H1 (cell line): ENCODE data around the gene MS4A6A. TPM values are rescaled to one million over a fixed set of nuclear protein-coding genes. Genes with fewer than 3 reads are reported as not detected.

Source experiments
- CTCF ChIA-PET: fragments of 300-600 bp; sonication (Branson Sonifier 250); formaldehyde crosslinking; loops from one replicate; lab custom pipeline; 2021; ENCODE audit not compliant: partially characterized antibody; lab: Charles Lee
- POLR2A ChIA-PET: fragments of 300-600 bp; sonication (Branson Sonifier 250); formaldehyde crosslinking; loops from one replicate; lab custom pipeline; 2021; ENCODE audit warnings: inconsistent platforms; ENCODE audit not compliant: partially characterized antibody; lab: Charles Lee
- DNase-seq, 2 experiments: peaks; one replicate each; pipeline versions ENCODE4 v3.0.0 to v3.0.0-alpha.2; 2010 to 2022; ENCODE audit warnings: low spot score in 2 of 2, low read depth in 1 of 2, mixed read lengths in 1 of 2
- FAIRE-seq: peaks from 2 replicates; lab custom pipeline; 2011; peaks lifted over from hg19 to GRCh38; lab: Jason Lieb, UNC
- H2AFZ ChIP-seq: 2 replicates; pipeline ENCODE4 v1.8.1; 2012; ENCODE audit warnings: low read length, inconsistent platforms
- H2AK5ac ChIP-seq: 2 replicates; pipeline ENCODE4 v1.6.1; 2013; ENCODE audit warnings: low read depth, low read length
- H2BK120ac ChIP-seq: replicated peaks from 2 replicates; pipeline ENCODE3; 2013; ENCODE audit warnings: low read depth, low read length, inconsistent platforms
- H2BK12ac ChIP-seq: 2 replicates; pipeline ENCODE4 v1.6.1; 2013; ENCODE audit warnings: low read depth, low read length
- H2BK15ac ChIP-seq: 2 replicates; pipeline ENCODE4 v1.6.1; 2013; ENCODE audit warnings: low read length
- H2BK20ac ChIP-seq: 2 replicates; pipeline ENCODE4 v1.6.1; 2013; ENCODE audit warnings: low read length
- H2BK5ac ChIP-seq: 2 replicates; pipeline ENCODE4 v1.6.1; 2013; ENCODE audit warnings: low read depth, low read length
- H3K14ac ChIP-seq: 2 replicates; pipeline ENCODE4 v1.6.1; 2013; ENCODE audit warnings: inconsistent platforms; ENCODE audit not compliant: insufficient read length
- H3K18ac ChIP-seq: 2 replicates; pipeline ENCODE4 v1.6.1; 2013; ENCODE audit warnings: low read length; ENCODE audit errors: extremely low read depth
- H3K23ac ChIP-seq: 2 replicates; pipeline ENCODE4 v1.6.1; 2013; ENCODE audit warnings: inconsistent platforms; ENCODE audit not compliant: insufficient read length
- H3K23me2 ChIP-seq: 2 replicates; pipeline ENCODE4 v1.6.1; 2013; ENCODE audit warnings: low read depth, low read length
- H3K27ac ChIP-seq: 2 replicates; pipeline ENCODE4 v1.6.1; 2011; ENCODE audit warnings: low read depth, low read length, inconsistent platforms
- H3K27me3 ChIP-seq, 4 experiments: replicated peaks in 1 of 4; 1 replicate in 1 of 4; 2 replicates in 3 of 4; pipeline versions ENCODE4 v1.6.1 to v1.8.1; 2011 to 2013; ENCODE audit warnings: low read length in 3 of 4, mild to moderate bottlenecking in 3 of 4, inconsistent platforms in 2 of 4, mixed read lengths in 2 of 4, moderate library complexity in 1 of 4; ENCODE audit not compliant: control insufficient read depth in 3 of 4, insufficient read depth in 3 of 4; ENCODE audit errors: extremely low read depth in 1 of 4
- H3K36me3 ChIP-seq, 4 experiments: 2 replicates each; pipeline versions ENCODE4 v1.6.1 to v1.8.1; 2011 to 2013; ENCODE audit warnings: mild to moderate bottlenecking in 4 of 4, low read length in 3 of 4, moderate library complexity in 2 of 4, control low read depth in 1 of 4, inconsistent platforms in 1 of 4; ENCODE audit not compliant: insufficient read depth in 4 of 4, control insufficient read depth in 2 of 4
- H3K4ac ChIP-seq: replicated peaks from 2 replicates; pipeline ENCODE3; 2013; ENCODE audit warnings: low read length, low read depth, mixed read lengths, inconsistent platforms; ENCODE audit not compliant: insufficient read length
- H3K4me1 ChIP-seq, 4 experiments: replicated peaks in 1 of 4; 1 replicate in 1 of 4; 2 replicates in 3 of 4; pipeline versions ENCODE4 v1.6.1 to v1.8.1; 2011 to 2013; ENCODE audit warnings: low read length in 3 of 4, inconsistent platforms in 2 of 4, mixed read lengths in 1 of 4; ENCODE audit not compliant: insufficient read depth in 4 of 4, control insufficient read depth in 3 of 4
- H3K4me2 ChIP-seq, 2 experiments: 2 replicates each; pipeline versions ENCODE4 v1.6.1 to v1.8.1; 2011 to 2013; ENCODE audit warnings: low read depth in 2 of 2, low read length in 2 of 2, control low read depth in 1 of 2, inconsistent platforms in 1 of 2, mild to moderate bottlenecking in 1 of 2; ENCODE audit not compliant: insufficient read depth in 1 of 2
- H3K4me3 ChIP-seq, 4 experiments: fragments of 200-600, 300-600 bp in 1 of 4; sonication (generic), shearing (Covaris generic), sonication (Bioruptor Twin) in 1 of 4; 2 replicates each; pipeline versions ENCODE4 v1.5.1 to v1.8.1; 2011 to 2016; ENCODE audit warnings: low read length in 4 of 4, low read depth in 3 of 4, control low read depth in 2 of 4, inconsistent platforms in 2 of 4, mild to moderate bottlenecking in 2 of 4, mixed read lengths in 1 of 4, moderate library complexity in 1 of 4; ENCODE audit not compliant: insufficient read depth in 2 of 4; ENCODE audit errors: extremely low read depth in 1 of 4
- H3K56ac ChIP-seq: replicated peaks from 2 replicates; pipeline ENCODE3; 2013; ENCODE audit warnings: low read depth, mild to moderate bottlenecking, mixed read lengths, low read length, inconsistent platforms; ENCODE audit not compliant: insufficient read length
- H3K79me1 ChIP-seq: 2 replicates; pipeline ENCODE4 v1.6.1; 2013; ENCODE audit warnings: low read depth, low read length, control low read depth
- H3K79me2 ChIP-seq, 2 experiments: 2 replicates each; pipeline versions ENCODE4 v1.6.1 to v1.8.1; 2012 to 2013; ENCODE audit warnings: low read length in 2 of 2, mild to moderate bottlenecking in 2 of 2, inconsistent platforms in 1 of 2; ENCODE audit not compliant: insufficient read depth in 2 of 2, control insufficient read depth in 1 of 2
- H3K9ac ChIP-seq, 4 experiments: replicated peaks in 1 of 4; 1 replicate in 1 of 4; 2 replicates in 3 of 4; pipeline versions ENCODE4 v1.6.1 to v1.8.1; 2011 to 2013; ENCODE audit warnings: low read depth in 3 of 4, low read length in 3 of 4, control low read depth in 2 of 4, mild to moderate bottlenecking in 2 of 4, moderate library complexity in 2 of 4, inconsistent platforms in 1 of 4; ENCODE audit errors: extremely low read depth in 1 of 4
- H3K9me3 ChIP-seq, 2 experiments: 2 replicates each; pipeline versions ENCODE4 v1.6.1 to v1.8.1; 2012 to 2013; ENCODE audit warnings: mild to moderate bottlenecking in 2 of 2, moderate library complexity in 2 of 2, control low read depth in 1 of 2, inconsistent platforms in 1 of 2, low read depth in 1 of 2, low read length in 1 of 2, mixed read lengths in 1 of 2; ENCODE audit not compliant: insufficient read depth in 2 of 2
- H4K20me1 ChIP-seq, 2 experiments: replicated peaks in 1 of 2; 2 replicates each; pipeline versions ENCODE3 to v1.8.1; 2011 to 2013; ENCODE audit warnings: inconsistent platforms in 2 of 2, low read length in 2 of 2, mild to moderate bottlenecking in 1 of 2; ENCODE audit not compliant: insufficient read depth in 2 of 2, control insufficient read depth in 1 of 2
- H4K5ac ChIP-seq: 2 replicates; pipeline ENCODE4 v1.6.1; 2013; ENCODE audit warnings: low read length, low read depth, mixed read lengths, inconsistent platforms; ENCODE audit not compliant: insufficient read length
- H4K8ac ChIP-seq: 2 replicates; pipeline ENCODE4 v1.8.0; 2013; ENCODE audit warnings: mild to moderate bottlenecking, moderate library complexity, low read length, inconsistent platforms; ENCODE audit not compliant: insufficient read depth; ENCODE audit errors: extremely low read depth
- H4K91ac ChIP-seq: replicated peaks from 2 replicates; pipeline ENCODE3; 2013; ENCODE audit warnings: low read length, mixed read lengths, inconsistent platforms; ENCODE audit not compliant: insufficient read length
- JUN ChIP-seq: IDR thresholded peaks from 2 replicates; pipeline ENCODE4 v1.6.1; 2011; ENCODE audit warnings: low read depth, mild to moderate bottlenecking, improper control_type of control experiment, low read length
- JUND ChIP-seq: IDR thresholded peaks from 2 replicates; pipeline ENCODE4 v1.6.1; 2011; ENCODE audit warnings: mild to moderate bottlenecking, improper control_type of control experiment, low read length
- POLR2AphosphoS5 ChIP-seq: IDR thresholded peaks from 2 replicates; pipeline ENCODE4 v1.6.1; 2011; ENCODE audit warnings: low read depth, low read length
- TAF1 ChIP-seq: IDR thresholded peaks from 2 replicates; pipeline ENCODE4 v1.6.1; 2011; ENCODE audit warnings: mild to moderate bottlenecking, low read depth, low read length
- WGBS, 2 experiments: shearing (Covaris generic) in 1 of 2; methylation state at CpG; one replicate each; pipeline versions ENCODE4 v1.1.6 to v1.1.7; 2013 to 2015; ENCODE audit warnings: low lambda C conversion rate in 2 of 2, mixed read lengths in 2 of 2, inconsistent platforms in 1 of 2, low coverage in 1 of 2, missing lambda C conversion rate in 1 of 2; ENCODE audit not compliant: insufficient replicate concordance in 2 of 2, insufficient coverage in 1 of 2, insufficient read length in 1 of 2; ENCODE audit errors: extremely low coverage in 1 of 2, missing lambda C conversion rate in 1 of 2; 5-methylcytosine and 5-hydroxymethylcytosine counted together
- polyA plus RNA-seq, 7 experiments: library from polyadenylated mRNA; depleted of rRNA in 3 of 7; stranded (reverse) in 5 of 7; unstranded in 2 of 7; fragments of >200 nt in 5 of 7; fragments of 200-250 nt in 2 of 7; gene quantifications; 1 replicate in 5 of 7; 2 replicates in 1 of 7; 4 replicates in 1 of 7; pipeline versions ENCODE4 v1.2.1 to v1.2.3, GENCODE V29; 2011 to 2013; ENCODE audit warnings: missing spikeins in 2 of 7, mixed read lengths in 2 of 7
- total RNA-seq: library from RNA; stranded (reverse); fragmentation: NEBNext Ultra II Directional; extraction: Animal tissue kit (Norgen Biotek cat#: 25700); gene quantifications from 2 replicates; pipeline ENCODE4 v1.2.1, GENCODE V29; 2021

Gene MS4A6A
- total and polyA plus RNA-seq, 2 of the 8 experiments (the other 6 are each of a cell fraction or from before 2014, with no cell fraction given): not detected

- Histone ChIP-seq H3K79me1 (no peaks in the 10 kb centered on the region), H3K4me3 (no peak overlapping the region), H3K4me1 (no peaks in the 10 kb centered on the region; a peak in 1 of 7 replicates), H4K5ac (no peak overlapping the region), H2BK12ac (no peak overlapping the region), H3K23me2 (no peaks in the 10 kb centered on the region), H2BK20ac (no peak overlapping the region), H4K91ac (no peak overlapping the region), H4K8ac (no peak overlapping the region), H3K4ac (no peak overlapping the region), H3K56ac (no peak overlapping the region), H2AK5ac (no peak overlapping the region), H3K14ac (no peak overlapping the region), H3K18ac (no peak overlapping the region), H3K9ac (no peak overlapping the region), H3K27ac (no peak overlapping the region), H2BK120ac (no peak overlapping the region), H3K79me2 (no peaks in the 10 kb centered on the region), H2BK5ac (no peak overlapping the region), H3K9me3 (no peaks in the 10 kb centered on the region), H4K20me1 (no peaks in the 10 kb centered on the region), H3K36me3 (no peaks in the 10 kb centered on the region), H3K23ac (no peak overlapping the region), H3K27me3 (no peaks in the 10 kb centered on the region), H2AFZ (peak overlapping the region; percentile 91; the same call in 1 of the 2 replicates), H3K4me2 (no peak overlapping the region), H2BK15ac (no peak overlapping the region)
- POLR2A ChIA-PET: no interaction called here
- CTCF ChIA-PET: interaction anchor here (0.9 to 2.9 kb wide), 3 partner anchors 11 to 70 kb away, joined by 3 to 18 read pairs (median 3); partner anchors contain the start of gene MS4A6A
- WGBS, 2 experiments: 82% methylated on average over 3 of the region's 3 CpGs; no CpG with 5 or more reads in 1 of the 2 experiments
- no peak for DNase-seq
- no peak for FAIRE-seq
- TF ChIP-seq JUN: no peak
- TF ChIP-seq JUND: no peak
- TF ChIP-seq POLR2AphosphoS5: no peak
- TF ChIP-seq TAF1: no peak
Observed at GRCh38 chr11:60194511-60194910, 11.6 kb upstream of the MS4A6A start.
